Measurements from ENCODE around the gene ADH6. TPM values are rescaled to one million over a fixed set of nuclear protein-coding genes. Genes with fewer than 3 reads are reported as not detected.
"Not testable (repeated sequence)": the region's sequence is repeated elsewhere in the genome, so short reads cannot be mapped to it uniquely, and the experiment has no call there.

The ADH6 gene
- 10 to 100 TPM in 3 of 4 donors, 1 to 10 TPM in 1; 3.5 to 33.4 (median 21.7) TPM for polyA plus RNA-seq (ENCODE audit: insufficient read length in 4 of 4)

DNA sequence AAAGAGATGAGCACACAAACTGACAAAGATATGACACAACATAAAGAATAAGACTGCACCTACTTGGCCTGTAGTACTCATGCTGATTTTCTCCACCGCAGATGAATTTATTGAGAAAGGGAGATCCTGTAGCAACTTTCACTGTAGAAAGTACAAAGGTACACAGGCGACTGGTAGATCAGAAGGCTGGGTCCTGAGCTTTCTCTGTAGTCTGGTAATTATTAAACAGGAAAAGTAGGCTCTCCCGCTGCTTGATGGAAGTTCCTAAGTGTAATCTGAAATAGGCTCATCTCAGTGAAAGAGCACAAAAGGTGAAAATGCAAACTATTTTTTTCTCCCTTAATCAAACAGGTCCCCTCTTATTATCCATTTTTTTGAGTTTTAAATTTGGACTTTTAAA is at the start of gene ADH6:
Gene ADH6, minus strand, starts transcription at position 175 of the 400 bp plus-strand sequence. Its CDS starts 94 bp downstream, at position 81.
- DNase-seq (ENCODE audit: low read depth in 4 of 4, low spot score in 3 of 4) = no peak

DNA sequence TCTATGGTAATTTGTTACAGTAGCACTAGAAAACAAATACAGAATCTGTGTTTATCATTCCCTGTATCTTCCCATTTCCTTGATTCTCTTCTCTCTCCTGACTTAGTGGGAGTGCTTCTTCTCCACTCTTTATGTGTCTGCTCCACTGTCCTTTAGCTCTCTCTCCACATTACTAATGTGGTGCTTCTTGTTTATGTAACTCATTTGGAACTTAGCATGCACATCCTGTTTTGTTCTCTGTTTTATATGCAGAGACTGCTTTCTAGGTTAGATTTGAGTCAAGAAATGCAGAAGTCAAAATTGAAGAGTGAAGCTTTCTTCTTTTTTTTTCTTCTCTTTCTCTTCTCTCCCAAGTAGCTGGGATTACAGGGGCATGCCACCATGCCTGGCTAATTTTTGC is 45.9 kb upstream of the ADH6 start:
- DNase-seq (ENCODE audit: low read depth in 4 of 4, low spot score in 3 of 4) = no peak

DNA sequence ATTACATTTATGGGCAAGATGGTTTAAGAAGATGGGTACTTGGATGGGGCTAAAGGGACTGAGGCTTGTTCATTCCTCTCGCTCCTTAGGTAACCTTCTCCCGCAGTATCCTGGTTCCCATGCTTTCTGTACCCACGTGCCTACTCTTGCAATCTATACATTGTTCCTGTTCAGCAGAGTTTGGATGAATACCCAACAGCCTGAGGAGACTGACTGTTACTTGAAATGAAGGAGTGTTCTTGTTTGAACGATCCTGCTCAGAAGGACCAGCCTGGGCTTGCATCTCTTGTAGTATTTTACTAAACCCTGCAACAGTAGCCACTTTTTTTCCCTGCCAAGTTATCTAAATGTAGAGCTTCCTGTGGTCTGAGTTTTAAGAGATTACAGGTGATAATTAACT is 33.7 kb upstream of the ADH6 start:
- DNase-seq (ENCODE audit: low read depth in 4 of 4, low spot score in 3 of 4) = no peak

GRCh38 chr4:99248714-99249113 is 29.7 kb upstream of the ADH6 start:
- DNase-seq (ENCODE audit: low read depth in 4 of 4, low spot score in 3 of 4) = no peak

DNA sequence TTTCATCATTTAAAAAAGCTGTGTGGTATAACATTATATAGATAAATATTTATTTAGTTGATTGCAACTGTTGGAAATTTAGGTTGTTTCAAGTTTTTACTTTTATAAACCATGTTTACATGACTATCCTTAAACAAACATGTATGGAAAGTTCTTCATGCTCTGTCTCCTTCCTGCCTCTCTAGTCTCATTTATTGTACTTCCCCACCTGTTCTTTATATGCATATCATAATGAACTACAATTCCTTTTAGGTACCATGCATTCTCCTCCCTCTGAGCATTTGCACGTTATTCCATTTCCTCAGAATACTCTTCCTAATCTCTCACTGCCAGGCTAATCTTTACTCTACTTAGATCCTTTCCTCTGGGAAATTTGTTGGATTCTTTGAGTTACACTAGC is 16.9 kb upstream of the ADH6 start:
- no peak for DNase-seq (ENCODE audit: low read depth in 4 of 4, low spot score in 3 of 4)

DNA sequence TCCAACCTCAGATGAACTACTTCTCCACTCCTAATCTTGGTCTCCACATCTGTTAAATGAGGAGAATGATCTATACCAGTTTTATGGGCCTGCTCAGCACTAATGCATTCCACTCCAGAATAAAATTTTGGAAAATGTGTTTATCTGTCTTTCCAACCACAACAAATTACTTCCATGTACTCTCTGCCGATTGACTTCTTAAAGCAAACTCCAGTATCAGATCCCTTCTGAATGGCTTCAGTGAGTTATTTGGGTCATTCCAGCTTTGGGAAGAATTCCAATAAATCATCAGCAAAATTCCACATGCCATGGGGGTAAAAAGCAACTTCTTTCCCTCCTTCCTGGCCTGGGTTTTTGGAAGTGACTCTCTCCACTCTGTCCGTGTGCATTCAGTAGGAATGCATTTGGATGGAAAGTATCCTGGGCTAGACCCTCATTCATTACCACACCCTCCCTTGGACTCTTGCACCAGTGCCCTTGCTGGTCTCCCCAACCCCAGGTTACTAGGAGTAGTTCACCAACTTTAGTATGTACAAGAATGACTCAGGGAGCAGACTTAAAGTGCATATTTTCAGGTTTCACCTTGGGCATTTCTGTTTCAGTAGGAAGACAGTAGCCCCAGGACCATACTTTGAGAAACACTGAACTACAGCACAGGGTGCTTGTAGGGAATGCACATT is 15.4 kb upstream of the ADH6 start:
- DNase-seq (ENCODE audit: low read depth in 4 of 4, low spot score in 3 of 4) = no peak

GRCh38 chr4:99233397-99233796 is 14.4 kb upstream of the ADH6 start:
- DNase-seq (ENCODE audit: low read depth in 4 of 4, low spot score in 3 of 4) = not testable (repeated sequence)

DNA sequence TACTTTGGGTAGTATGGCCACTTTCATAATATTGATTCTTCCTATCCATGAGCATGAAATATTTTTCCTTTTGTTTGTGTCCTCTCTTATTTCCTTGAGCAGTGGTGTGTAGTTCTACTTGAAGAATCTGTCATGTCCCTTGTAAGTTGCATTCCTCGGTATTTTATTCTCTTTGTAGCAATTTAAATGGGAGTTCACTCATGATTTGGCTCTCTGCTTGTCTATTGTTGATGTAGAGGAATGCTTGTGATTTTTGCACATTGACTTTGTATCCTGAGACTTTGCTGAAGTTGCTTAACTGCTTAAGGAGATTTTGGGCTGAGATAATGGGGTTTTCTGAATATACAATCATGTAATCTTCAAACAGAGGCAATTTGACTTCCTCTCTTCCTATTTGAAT is 9.7 kb upstream of the ADH6 start:
- not testable (repeated sequence) for DNase-seq (ENCODE audit: low read depth in 4 of 4, low spot score in 3 of 4)

DNA sequence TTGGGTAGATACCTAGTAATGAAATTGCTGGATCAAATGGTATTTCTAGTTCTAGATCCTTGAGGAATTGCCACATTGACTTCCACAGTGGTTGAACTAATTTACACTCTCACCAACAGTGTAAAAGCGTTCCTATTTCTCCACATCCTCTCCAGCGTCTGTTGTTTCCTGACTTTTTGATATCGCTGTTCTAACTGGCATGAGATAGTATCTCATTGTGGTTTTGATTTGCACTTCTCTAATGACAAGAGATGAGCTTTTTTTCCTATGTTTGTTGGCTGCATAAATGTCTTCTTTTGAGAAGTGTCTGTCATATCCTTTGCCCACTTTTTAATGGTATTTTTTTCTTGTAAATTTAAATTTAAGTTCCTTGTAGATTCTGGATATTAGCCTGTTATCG is 8.6 kb upstream of the ADH6 start:
- not testable (repeated sequence) for DNase-seq (ENCODE audit: low read depth in 4 of 4, low spot score in 3 of 4)

DNA sequence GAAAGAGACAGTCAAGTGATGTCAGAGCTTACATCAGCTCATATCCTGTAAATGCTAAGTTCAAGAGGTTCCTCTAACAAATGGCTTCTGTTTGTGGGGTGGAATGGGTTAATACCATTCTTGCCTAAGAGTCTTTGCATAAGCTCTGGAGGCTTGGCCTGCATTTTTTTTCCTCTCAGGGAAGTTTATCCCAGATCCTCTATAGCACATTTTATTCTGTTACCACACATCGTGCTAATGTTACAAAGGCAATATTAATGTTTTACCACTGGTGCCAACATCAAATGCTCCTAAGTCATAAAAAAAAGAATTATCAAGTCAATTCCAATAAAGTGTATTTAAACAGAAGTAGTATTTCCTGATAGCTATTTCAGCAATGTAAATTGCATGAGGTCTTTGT is 2.9 kb upstream of the ADH6 start:
- DNase-seq (ENCODE audit: low read depth in 4 of 4, low spot score in 3 of 4) = no peak

DNA sequence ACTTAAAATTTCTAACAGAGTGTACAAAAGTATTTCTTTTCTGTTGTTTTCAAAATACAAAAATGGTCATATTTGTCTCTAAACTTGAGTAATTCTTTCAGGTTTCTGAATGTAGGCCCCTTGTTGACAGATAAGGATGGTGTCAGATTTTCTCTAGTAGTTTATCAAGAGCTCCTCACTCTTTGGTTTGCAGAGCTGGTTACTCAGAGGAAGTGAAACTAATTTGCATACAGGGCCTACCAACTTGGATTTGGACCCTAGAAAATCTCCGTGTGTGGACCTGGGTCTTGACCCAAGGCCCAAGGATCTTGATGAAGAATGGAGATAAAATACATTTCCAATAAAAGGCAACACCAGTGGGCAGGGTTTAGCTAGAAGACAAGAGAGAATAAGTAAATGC is 433 bp upstream of the ADH6 start:
- no peak for DNase-seq (ENCODE audit: low read depth in 4 of 4, low spot score in 3 of 4)

DNA sequence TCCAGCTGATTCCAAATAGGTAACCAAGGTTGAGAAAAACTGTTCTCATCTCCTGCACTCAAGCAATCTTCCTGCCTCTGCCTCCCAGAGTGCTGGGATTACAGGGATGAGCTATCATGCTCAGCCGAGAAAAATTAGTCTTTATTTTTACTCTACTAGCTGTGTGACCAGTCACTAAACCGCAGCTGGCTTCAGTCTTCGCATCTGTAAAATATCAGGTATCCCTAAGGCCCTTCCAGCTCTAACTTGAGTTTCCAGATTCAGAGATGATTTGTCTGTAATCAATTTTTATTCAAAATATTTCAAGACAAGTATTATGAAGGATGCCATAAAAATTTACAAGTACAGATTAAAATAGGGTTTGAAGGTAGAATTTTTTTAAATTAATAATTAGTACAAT is 3.5 kb downstream of the ADH6 start:
- DNase-seq (ENCODE audit: low read depth in 4 of 4, low spot score in 3 of 4) = no peak

GRCh38 chr4:99210789-99211188 is 8.3 kb downstream of the ADH6 start:
- DNase-seq (ENCODE audit: low read depth in 4 of 4, low spot score in 3 of 4) = no peak

DNA sequence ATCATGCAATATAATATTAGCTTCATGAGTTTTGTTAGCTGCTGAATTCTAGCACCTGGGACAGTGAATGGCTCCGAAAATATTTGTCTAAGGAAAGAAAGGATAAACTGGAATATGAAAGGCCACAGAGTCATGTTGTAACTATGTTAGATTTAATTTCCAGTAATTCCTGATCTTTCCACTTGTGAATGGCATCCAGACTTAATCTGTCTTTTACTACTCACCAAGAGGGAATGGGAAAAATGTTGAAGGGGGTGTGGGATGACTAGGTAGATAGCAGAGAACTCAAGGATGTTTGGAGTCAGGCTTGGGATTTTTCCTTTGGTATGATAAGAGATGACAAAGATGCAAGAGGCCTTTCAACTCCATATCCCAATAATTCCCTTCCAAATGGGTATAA is 9.4 kb downstream of the ADH6 start:
- DNase-seq (ENCODE audit: low read depth in 4 of 4, low spot score in 3 of 4) = no peak

DNA sequence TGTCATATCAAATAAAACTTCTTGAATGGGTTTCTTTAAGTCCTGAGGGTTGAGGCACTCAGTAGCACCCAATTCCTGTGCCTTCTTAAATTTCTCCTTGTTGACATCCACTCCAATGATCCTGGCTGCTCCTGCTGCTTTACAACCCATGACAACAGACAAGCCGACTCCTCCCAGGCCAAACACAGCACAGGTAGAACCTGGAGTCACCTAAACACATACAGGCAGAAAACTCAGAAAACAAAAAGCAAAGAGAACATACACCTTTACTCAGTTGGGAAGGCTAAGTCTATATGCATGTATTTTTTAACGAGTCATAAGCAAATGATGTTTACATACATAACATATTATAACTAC is 10.3 kb downstream of the ADH6 start:
- DNase-seq (ENCODE audit: low read depth in 4 of 4, low spot score in 3 of 4) = no peak

- no peak for DNase-seq (ENCODE audit: low read depth in 4 of 4, low spot score in 3 of 4)
Measured at GRCh38 chr4:99207911-99208718, 10.9 kb downstream of the ADH6 start.

DNA sequence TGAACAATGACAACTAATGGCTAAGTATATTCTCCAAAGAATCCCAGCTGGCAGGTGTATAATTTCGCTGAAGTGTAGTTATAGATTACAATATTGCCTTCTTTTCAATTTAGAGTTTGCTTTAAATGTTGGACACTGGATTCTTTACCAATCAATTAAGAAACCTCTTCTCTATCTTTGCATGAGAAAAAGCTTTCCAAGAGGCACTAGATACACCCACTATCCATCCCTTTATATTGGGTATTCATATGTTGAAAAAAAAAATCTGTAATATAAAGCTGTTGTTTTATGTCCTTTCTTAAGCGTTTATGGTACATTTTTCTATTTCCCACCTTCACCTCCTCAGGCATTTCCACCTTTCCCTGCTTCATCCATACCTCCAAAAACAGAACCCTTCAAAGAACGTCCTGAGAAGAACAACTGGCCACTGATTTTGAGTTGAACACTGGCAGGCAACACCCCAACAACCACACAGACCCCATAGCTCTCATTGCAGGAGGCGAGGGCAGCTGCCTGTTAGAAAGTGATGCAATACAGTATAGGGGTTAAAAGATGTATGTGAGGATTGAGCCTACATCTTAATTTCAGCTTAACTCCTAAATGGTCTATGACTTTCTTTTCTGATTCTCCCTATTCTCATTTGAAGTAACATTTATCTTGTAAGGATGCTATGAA is 11.8 kb downstream of the ADH6 start:
- no peak for DNase-seq (ENCODE audit: low read depth in 4 of 4, low spot score in 3 of 4)

- DNase-seq (ENCODE audit: low read depth in 4 of 4, low spot score in 3 of 4) = peak in 2 of 4 donors; percentile 49
Measured at GRCh38 chr4:99205153-99205979, 13.7 kb downstream of the ADH6 start.

- DNase-seq (ENCODE audit: low read depth in 4 of 4, low spot score in 3 of 4) = no peak
Measured at GRCh38 chr4:99202536-99202935, 16.5 kb downstream of the ADH6 start.

- no peak for DNase-seq (ENCODE audit: low read depth in 4 of 4, low spot score in 3 of 4)
Measured at GRCh38 chr4:99202094-99202493, 17.0 kb downstream of the ADH6 start.

DNA sequence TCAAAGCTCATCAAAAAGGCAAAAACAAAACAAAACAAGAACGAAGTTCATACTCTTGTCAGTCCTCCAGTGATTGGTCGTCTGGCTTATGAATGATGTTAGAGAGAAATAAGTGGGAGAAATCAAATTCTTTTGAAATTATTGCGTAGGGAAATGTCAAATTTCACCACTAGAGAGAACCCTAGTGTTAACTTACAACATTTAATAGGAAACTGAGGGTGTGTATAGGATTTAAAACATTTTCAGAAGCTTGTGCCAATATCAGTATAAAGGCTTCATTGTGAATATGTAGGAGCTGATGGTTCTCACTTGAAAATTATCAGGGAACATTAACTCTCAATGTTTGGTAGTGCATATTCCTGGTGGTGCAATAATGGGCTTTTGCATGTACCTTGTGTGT is 17.4 kb downstream of the ADH6 start:
- no peak for DNase-seq (ENCODE audit: low read depth in 4 of 4, low spot score in 3 of 4)

Data from left renal pelvis (tissue), 4 donors.